ENCODE data around the gene LSM2.
"Not testable (repeated sequence)": the region's sequence is repeated elsewhere in the genome, so short reads cannot be mapped to it uniquely, and the experiment has no call there.

The LSM2 gene

GRCh38 chr6:31834367-31835250, 27.8 kb upstream of the LSM2 start:
- peaks cover 54% of the 10 kb centered on the region for H3K4me1 Mint-ChIP-seq
- ATAC-seq, result peak; percentile 75

GRCh38 chr6:31831350-31832215, 24.8 kb upstream of the LSM2 start:
- DNase-seq (no peak), ATAC-seq (no peak)
- Mint-ChIP-seq H3K4me1 (peaks cover 35% of the 10 kb centered on the region), H3K27ac (no peak overlapping the region), H3K9me3 (no peaks in the 10 kb centered on the region), H3K4me3 (peak overlapping the region; percentile 93 to 97), H3K27me3 (no peaks in the 10 kb centered on the region)

More at GRCh38 chr6:31834367-31835250, 27.8 kb upstream of the LSM2 start:
- Mint-ChIP-seq H3K9me3 (no peaks in the 10 kb centered on the region), H3K27ac (peak overlapping the region; percentile 98 to 100), H3K4me3 (peak overlapping the region; percentile 93 to 100), H3K27me3 (no peaks in the 10 kb centered on the region)
- peak; percentile 83 to 85 for DNase-seq

GRCh38 chr6:31830886-31831335, 24.1 kb upstream of the LSM2 start:
- peak overlapping the region; percentile 92 to 94 for H3K27ac Mint-ChIP-seq
- H3K27me3 Mint-ChIP-seq, result no peaks in the 10 kb centered on the region
- H3K9me3 Mint-ChIP-seq, result no peaks in the 10 kb centered on the region
- ATAC-seq (no peak), DNase-seq (no peak)
- H3K4me3 Mint-ChIP-seq, result peak overlapping the region; percentile 93 to 97
- H3K4me1 Mint-ChIP-seq, result peaks cover 35% of the 10 kb centered on the region

GRCh38 chr6:31829633-31830283, 23.0 kb upstream of the LSM2 start:
- Mint-ChIP-seq H3K9me3 (no peaks in the 10 kb centered on the region), H3K4me3 (peak overlapping the region; percentile 93 to 97), H3K27ac (peak overlapping the region; percentile 38 to 94), H3K4me1 (peaks cover 45% of the 10 kb centered on the region), H3K27me3 (no peaks in the 10 kb centered on the region)
- no peak for ATAC-seq
- DNase-seq, result peak in 1 of 2 donors; percentile 42

GRCh38 chr6:31827286-31828079, 20.7 kb upstream of the LSM2 start, which contains the start of gene HSPA1B:
TSS of gene HSPA1B (plus strand) at chr6:31827738. CDS start at chr6:31827951, 213 bp downstream.
- Mint-ChIP-seq H3K9me3 (no peaks in the 10 kb centered on the region), H3K4me3 (peak within 1 kb of the TSS; percentile 89 to 90), H3K27ac (peak within 1 kb of the TSS; percentile 97), H3K27me3 (no peaks in the 10 kb centered on the region), H3K4me1 (peaks cover 50% of the 10 kb centered on the region)
- DNase-seq, result peak; percentile 95 to 98
- peak; percentile 89 for ATAC-seq

- Mint-ChIP-seq H3K4me3 (peak overlapping the region; percentile 89 to 90), H3K27ac (peak overlapping the region; percentile 97), H3K9me3 (no peaks in the 10 kb centered on the region), H3K4me1 (peaks cover 55% of the 10 kb centered on the region), H3K27me3 (no peaks in the 10 kb centered on the region)
- ATAC-seq (peak; percentile 21), DNase-seq (no peak)
Observed at GRCh38 chr6:31826793-31827285, 20.1 kb upstream of the LSM2 start.

GRCh38 chr6:31825553-31825952, 18.8 kb upstream of the LSM2 start:
- DNase-seq, result no peak
- peak overlapping the region in 1 of 2 donors; percentile 89 for H3K4me3 Mint-ChIP-seq
- H3K4me1 Mint-ChIP-seq, result peaks cover 59% of the 10 kb centered on the region
- peak overlapping the region in 1 of 2 donors; percentile 86 for H3K27ac Mint-ChIP-seq
- no peaks in the 10 kb centered on the region for H3K27me3 Mint-ChIP-seq
- no peak for ATAC-seq
- no peaks in the 10 kb centered on the region for H3K9me3 Mint-ChIP-seq

- H3K27me3 Mint-ChIP-seq, H3K9me3 Mint-ChIP-seq, H3K4me3 Mint-ChIP-seq, H3K27ac Mint-ChIP-seq, ATAC-seq, DNase-seq: not testable (repeated sequence)
- H3K4me1 Mint-ChIP-seq, result peaks cover 66% of the 10 kb centered on the region
Observed at GRCh38 chr6:31823592-31824196, 16.9 kb upstream of the LSM2 start.

GRCh38 chr6:31822036-31822821, 15.5 kb upstream of the LSM2 start:
- Mint-ChIP-seq H3K27me3 (no peaks in the 10 kb centered on the region), H3K4me1 (peaks cover 78% of the 10 kb centered on the region), H3K9me3 (no peaks in the 10 kb centered on the region), H3K4me3 (peak overlapping the region; percentile 93 to 96), H3K27ac (peak overlapping the region; percentile 98 to 99)
- ATAC-seq (peak; percentile 51), DNase-seq (peak; percentile 50 to 69)

GRCh38 chr6:31821301-31822035, 14.7 kb upstream of the LSM2 start:
- Mint-ChIP-seq H3K27me3 (no peaks in the 10 kb centered on the region), H3K4me1 (peaks cover 71% of the 10 kb centered on the region)

GRCh38 chr6:31820399-31820798, 13.6 kb upstream of the LSM2 start:
- H3K9me3 Mint-ChIP-seq, ATAC-seq, H3K27me3 Mint-ChIP-seq, H3K27ac Mint-ChIP-seq, DNase-seq: not testable (repeated sequence)
- Mint-ChIP-seq H3K4me1 (peaks cover 60% of the 10 kb centered on the region), H3K4me3 (peak overlapping the region; percentile 93 to 96)

More at GRCh38 chr6:31821301-31822035, 14.7 kb upstream of the LSM2 start:
- Mint-ChIP-seq H3K9me3 (no peaks in the 10 kb centered on the region), H3K27ac (peak overlapping the region; percentile 98 to 99), H3K4me3 (peak overlapping the region; percentile 93 to 96)
- DNase-seq, result peak; percentile 65 to 73
- ATAC-seq, result peak; percentile 65

- no peaks in the 10 kb centered on the region for H3K27me3 Mint-ChIP-seq
- ATAC-seq, result no peak
- peak overlapping the region in 1 of 2 donors; percentile 9 for H3K4me3 Mint-ChIP-seq
- no peak overlapping the region for H3K27ac Mint-ChIP-seq
- no peak for DNase-seq
- no peaks in the 10 kb centered on the region for H3K9me3 Mint-ChIP-seq
- H3K4me1 Mint-ChIP-seq, result peaks cover 57% of the 10 kb centered on the region
Observed at GRCh38 chr6:31819871-31820299, 13.1 kb upstream of the LSM2 start.
